WTC11 (cell line): Measurements from ENCODE around the gene ABHD11. TPM values are rescaled to one million over a fixed set of nuclear protein-coding genes. Genes with fewer than 3 reads are reported as not detected.
A peak's percentile ranks its signal among the peaks of the same experiment; 100 is the strongest.

Experiments
- ATAC-seq: fragments of 200-7000 bp; cut with Tn5 transposase; 2 replicates; pipeline ENCODE4 v1.10.0; 2021; ENCODE audit warnings: mild to moderate bottlenecking, moderate library complexity
- CTCF ChIA-PET: fragments of 300-600 bp; sonication (Branson Sonifier 250); formaldehyde crosslinking; loops from one replicate; lab custom pipeline; 2021; ENCODE audit warnings: antibody characterized with exemption; lab: Charles Lee
- POLR2A ChIA-PET: fragments of 350-600 bp; sonication (Branson Sonifier 250); formaldehyde crosslinking; loops from one replicate; lab custom pipeline; 2021; ENCODE audit warnings: antibody characterized with exemption; lab: Charles Lee
- DNase-seq: peaks from one replicate; pipeline ENCODE4 v3.0.0; 2021; ENCODE audit warnings: low spot score
- H3K27ac Mint-ChIP-seq: 2 replicates; pipeline ENCODE4 v1.8.0; 2021; ENCODE audit warnings: mixed read lengths
- H3K27me3 Mint-ChIP-seq: 2 replicates; pipeline ENCODE4 v1.8.0; 2021; ENCODE audit warnings: low read depth, mild to moderate bottlenecking, moderate library complexity, mixed read lengths
- H3K36me3 Mint-ChIP-seq: 2 replicates; pipeline ENCODE4 v1.8.0; 2021; ENCODE audit warnings: mixed read lengths
- H3K4me1 Mint-ChIP-seq: 2 replicates; pipeline ENCODE4 v1.8.0; 2022; ENCODE audit warnings: mixed read lengths
- H3K4me3 Mint-ChIP-seq: 2 replicates; pipeline ENCODE4 v1.8.0; 2021; ENCODE audit warnings: mild to moderate bottlenecking, moderate library complexity, mixed read lengths
- H3K9me3 Mint-ChIP-seq: 2 replicates; pipeline ENCODE4 v1.8.0; 2021; ENCODE audit warnings: mixed read lengths
- ATF2 ChIP-seq: sonication (generic); formaldehyde crosslinking; IDR thresholded peaks from 2 replicates; pipeline ENCODE4 v1.8.1; 2022; ENCODE audit warnings: low read depth, missing genetic modification reagents, borderline replicate concordance
- CDX4 ChIP-seq: fragments of 250-450 bp; sonication (Bioruptor Pico); IDR thresholded peaks from 2 replicates; pipeline ENCODE4 v1.9.0; 2021; ENCODE audit warnings: moderate library complexity, mild to moderate bottlenecking, inconsistent platforms, borderline replicate concordance
- CTCF ChIP-seq: fragments of 200-600 bp; IDR thresholded peaks from 2 replicates; pipeline ENCODE4 v1.8.0; 2022; ENCODE audit warnings: antibody characterized with exemption
- E2F5 ChIP-seq: sonication (generic); formaldehyde crosslinking; IDR thresholded peaks from 2 replicates; pipeline ENCODE4 v1.8.1; 2022; ENCODE audit warnings: mild to moderate bottlenecking, moderate library complexity, missing genetic modification reagents
- ELF4 ChIP-seq: sonication (generic); formaldehyde crosslinking; IDR thresholded peaks from 2 replicates; pipeline ENCODE4 v1.8.1; 2022; ENCODE audit warnings: low read depth, mild to moderate bottlenecking, moderate library complexity, missing genetic modification reagents
- ESRRA ChIP-seq: sonication (generic); formaldehyde crosslinking; IDR thresholded peaks from 2 replicates; pipeline ENCODE4 v1.8.1; 2022; ENCODE audit warnings: mild to moderate bottlenecking, missing genetic modification reagents, borderline replicate concordance
- ETV6 ChIP-seq: sonication (generic); formaldehyde crosslinking; IDR thresholded peaks from 2 replicates; pipeline ENCODE4 v1.8.1; 2022; ENCODE audit warnings: mild to moderate bottlenecking, missing genetic modification reagents
- FOXK1 ChIP-seq: sonication (generic); formaldehyde crosslinking; IDR thresholded peaks from 2 replicates; pipeline ENCODE4 v1.8.0; 2022; ENCODE audit warnings: mild to moderate bottlenecking, moderate library complexity, missing genetic modification reagents
- GTF2I ChIP-seq: fragments of 250-450 bp; sonication (Bioruptor Pico); conservative IDR thresholded peaks from 2 replicates; pipeline ENCODE4 v1.4.0; 2021; ENCODE audit warnings: mild to moderate bottlenecking
- HMGXB4 ChIP-seq: sonication (generic); formaldehyde crosslinking; IDR thresholded peaks from 2 replicates; pipeline ENCODE4 v1.8.1; 2023; ENCODE audit warnings: mild to moderate bottlenecking, moderate library complexity, missing genetic modification reagents
- IRF1 ChIP-seq: sonication (generic); formaldehyde crosslinking; IDR thresholded peaks from 2 replicates; pipeline ENCODE4 v1.8.0; 2023; ENCODE audit warnings: missing genetic modification reagents
- MAX ChIP-seq: sonication (generic); formaldehyde crosslinking; IDR thresholded peaks from 2 replicates; pipeline ENCODE4 v1.8.0; 2022; ENCODE audit warnings: mild to moderate bottlenecking, missing genetic modification reagents
- NFYB ChIP-seq: sonication (generic); formaldehyde crosslinking; conservative IDR thresholded peaks from 2 replicates; pipeline ENCODE4 v1.8.0; 2022; ENCODE audit warnings: low read depth, missing genetic modification reagents
- PRRX2 ChIP-seq: fragments of 250-450 bp; sonication (Bioruptor Pico); IDR thresholded peaks from 2 replicates; pipeline ENCODE4 v1.8.0; 2021; ENCODE audit warnings: mild to moderate bottlenecking
- TCF7 ChIP-seq: sonication (generic); formaldehyde crosslinking; IDR thresholded peaks from 2 replicates; pipeline ENCODE4 v1.8.0; 2022; ENCODE audit warnings: mild to moderate bottlenecking, low read depth, missing genetic modification reagents, moderate library complexity
- ZBTB21 ChIP-seq: sonication (generic); formaldehyde crosslinking; IDR thresholded peaks from 2 replicates; pipeline ENCODE4 v1.8.1; 2023; ENCODE audit warnings: mild to moderate bottlenecking, missing genetic modification reagents, borderline replicate concordance
- ZBTB43 ChIP-seq: sonication (generic); formaldehyde crosslinking; IDR thresholded peaks from 2 replicates; pipeline ENCODE4 v1.8.1; 2023; ENCODE audit warnings: mild to moderate bottlenecking, missing genetic modification reagents
- ZMAT4 ChIP-seq: fragments of 250-450 bp; sonication (Bioruptor Pico); IDR thresholded peaks from 2 replicates; pipeline ENCODE4 v1.9.0; 2021; ENCODE audit warnings: mild to moderate bottlenecking
- ZNF121 ChIP-seq: sonication (generic); formaldehyde crosslinking; IDR thresholded peaks from 2 replicates; pipeline ENCODE4 v1.8.0; 2023; ENCODE audit warnings: missing genetic modification reagents
- ZNF219 ChIP-seq: sonication (generic); formaldehyde crosslinking; IDR thresholded peaks from 2 replicates; pipeline ENCODE4 v1.8.0; 2023; ENCODE audit warnings: missing genetic modification reagents, mild to moderate bottlenecking, borderline replicate concordance
- ZNF232 ChIP-seq: sonication (generic); formaldehyde crosslinking; IDR thresholded peaks from 2 replicates; pipeline ENCODE4 v1.8.0; 2022; ENCODE audit warnings: mild to moderate bottlenecking, missing genetic modification reagents
- ZNF263 ChIP-seq: sonication (generic); formaldehyde crosslinking; IDR thresholded peaks from 2 replicates; pipeline ENCODE4 v1.8.1; 2022; ENCODE audit warnings: low read depth, mild to moderate bottlenecking, moderate library complexity, missing genetic modification reagents
- ZNF317 ChIP-seq: sonication (generic); formaldehyde crosslinking; IDR thresholded peaks from 2 replicates; pipeline ENCODE4 v1.8.1; 2023; ENCODE audit warnings: low read depth, mild to moderate bottlenecking, moderate library complexity, missing genetic modification reagents, borderline replicate concordance
- ZNF416 ChIP-seq: fragments of 250-450 bp; sonication (Bioruptor Pico); IDR thresholded peaks from 2 replicates; pipeline ENCODE4 v1.9.0; 2021; ENCODE audit warnings: mild to moderate bottlenecking, inconsistent platforms
- total RNA-seq: library from RNA; stranded (reverse); gene quantifications from 3 replicates; pipeline ENCODE4 v1.2.3, GENCODE V29; 2021

ABHD11 gene
- total RNA-seq, 1 experiment from 2014 or later = 23.8 TPM

- TF ChIP-seq CDX4 (CRISPR knock-in tag) (no peak), ZNF263 (CRISPR knock-in tag) (peak; percentile 96), GTF2I (CRISPR knock-in tag) (peak; percentile 77), NFYB (no peak), E2F5 (CRISPR knock-in tag) (no peak), ESRRA (CRISPR knock-in tag) (no peak), ZMAT4 (CRISPR knock-in tag) (no peak), ZNF121 (peak; percentile 96), ZNF232 (CRISPR knock-in tag) (no peak), ZNF219 (CRISPR knock-in tag) (no peak)
Measured at GRCh38 chr7:73770860-73771670, 32.5 kb upstream of the ABHD11 start (continued).

GRCh38 chr7:73770002-73770859, 31.6 kb upstream of the ABHD11 start, which contains the start of gene CLDN3:
TSS of gene CLDN3 (minus strand) at chr7:73770270. CDS start at chr7:73770049, 221 bp downstream.
- ATAC-seq (peak; percentile 89), DNase-seq (peak; percentile 93)
- Mint-ChIP-seq H3K27ac (peak within 1 kb of the TSS; percentile 91), H3K27me3 (peaks cover 15% of the 10 kb centered on the region), H3K4me3 (peak within 1 kb of the TSS; percentile 79), H3K4me1 (peaks cover 10% of the 10 kb centered on the region), H3K36me3 (no peaks in the 10 kb centered on the region), H3K9me3 (peaks cover 7% of the 10 kb centered on the region)
- ChIA-PET POLR2A (interaction anchor here (0.6 to 2.6 kb wide), 8 partner anchors 8 to 403 kb away, joined by 3 to 25 read pairs (median 4); partner anchors contain the start of gene ABHD11), CTCF (interaction anchor here (0.6 to 3.4 kb wide), 9 partner anchors 30 to 257 kb away, joined by 3 to 22 read pairs (median 3); partner anchors contain the start of gene ABHD11)
- TF ChIP-seq ZNF416 (no peak), ZNF317 (CRISPR knock-in tag) (no peak), IRF1 (CRISPR knock-in tag) (0 out of 2 replicates have a peak, but pooled peaks have one; percentile 27), ZBTB43 (CRISPR knock-in tag) (peak; percentile 19; the same call in 1 of the 2 replicates), PRRX2 (CRISPR knock-in tag) (no peak), MAX (peak; percentile 68), CTCF (no peak), TCF7 (CRISPR knock-in tag) (peak; percentile 78; the same call in 1 of the 2 replicates), ATF2 (CRISPR knock-in tag) (no peak), HMGXB4 (CRISPR knock-in tag) (peak; percentile 90), ZNF263 (CRISPR knock-in tag) (no peak), ETV6 (CRISPR knock-in tag) (peak; percentile 95; the same call in 1 of the 2 replicates), FOXK1 (peak; percentile 50), ELF4 (CRISPR knock-in tag) (no peak), ZBTB21 (peak; percentile 47)
